Epithelial cell of esophagus (primary cell): Measurements from ENCODE around the gene MYRIP.

Source experiments
- DNase-seq: peaks from one replicate; pipeline ENCODE4 v3.0.0; 2010; ENCODE audit warnings: low read depth
- H3K4me3 ChIP-seq: 2 replicates; pipeline ENCODE4 v1.5.1; 2011; ENCODE audit warnings: mild to moderate bottlenecking, low read length, control low read depth
- TF ChIP-seq, protein P1 (sequence below): IDR thresholded peaks from 2 replicates; pipeline ENCODE4 v1.5.1; 2011; ENCODE audit warnings: low read depth, mild to moderate bottlenecking, low read length, control low read depth, inconsistent platforms; ENCODE audit not compliant: insufficient read depth; ENCODE audit errors: missing control alignments

Gene MYRIP

DNA sequence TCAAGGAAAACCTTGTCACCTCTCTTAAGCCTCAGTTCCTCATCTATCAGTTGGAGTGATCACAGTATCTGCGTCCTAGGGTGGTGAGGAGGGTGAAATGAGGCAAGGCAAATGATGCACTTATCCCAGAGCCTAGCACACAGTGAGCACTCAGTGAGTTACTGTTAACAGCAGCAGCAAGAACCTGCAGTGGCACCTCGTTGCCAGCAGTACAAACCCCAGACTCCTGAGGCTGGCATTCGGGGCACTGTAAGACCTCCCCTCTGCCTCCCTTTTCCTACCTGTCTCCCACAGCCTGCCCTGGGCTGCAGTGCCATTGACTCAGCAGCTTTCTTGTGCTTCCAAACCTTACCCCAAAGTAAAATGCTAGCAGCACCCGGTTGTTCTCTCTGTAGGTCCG lies 417.2 kb downstream of the MYRIP start:
- no peak for DNase-seq
- H3K4me3 ChIP-seq: no peak overlapping the region
- TF ChIP-seq, protein P1, sequence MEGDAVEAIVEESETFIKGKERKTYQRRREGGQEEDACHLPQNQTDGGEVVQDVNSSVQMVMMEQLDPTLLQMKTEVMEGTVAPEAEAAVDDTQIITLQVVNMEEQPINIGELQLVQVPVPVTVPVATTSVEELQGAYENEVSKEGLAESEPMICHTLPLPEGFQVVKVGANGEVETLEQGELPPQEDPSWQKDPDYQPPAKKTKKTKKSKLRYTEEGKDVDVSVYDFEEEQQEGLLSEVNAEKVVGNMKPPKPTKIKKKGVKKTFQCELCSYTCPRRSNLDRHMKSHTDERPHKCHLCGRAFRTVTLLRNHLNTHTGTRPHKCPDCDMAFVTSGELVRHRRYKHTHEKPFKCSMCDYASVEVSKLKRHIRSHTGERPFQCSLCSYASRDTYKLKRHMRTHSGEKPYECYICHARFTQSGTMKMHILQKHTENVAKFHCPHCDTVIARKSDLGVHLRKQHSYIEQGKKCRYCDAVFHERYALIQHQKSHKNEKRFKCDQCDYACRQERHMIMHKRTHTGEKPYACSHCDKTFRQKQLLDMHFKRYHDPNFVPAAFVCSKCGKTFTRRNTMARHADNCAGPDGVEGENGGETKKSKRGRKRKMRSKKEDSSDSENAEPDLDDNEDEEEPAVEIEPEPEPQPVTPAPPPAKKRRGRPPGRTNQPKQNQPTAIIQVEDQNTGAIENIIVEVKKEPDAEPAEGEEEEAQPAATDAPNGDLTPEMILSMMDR: no peak

GRCh38 chr3:40228792-40229350 lies 419.5 kb downstream of the MYRIP start:
- no peak for DNase-seq
- TF ChIP-seq, protein P1: no peak
- no peak overlapping the region for H3K4me3 ChIP-seq

GRCh38 chr3:40229386-40229785 lies 420.0 kb downstream of the MYRIP start:
- TF ChIP-seq, protein P1: no peak
- H3K4me3 ChIP-seq: no peak overlapping the region
- no peak for DNase-seq

DNA sequence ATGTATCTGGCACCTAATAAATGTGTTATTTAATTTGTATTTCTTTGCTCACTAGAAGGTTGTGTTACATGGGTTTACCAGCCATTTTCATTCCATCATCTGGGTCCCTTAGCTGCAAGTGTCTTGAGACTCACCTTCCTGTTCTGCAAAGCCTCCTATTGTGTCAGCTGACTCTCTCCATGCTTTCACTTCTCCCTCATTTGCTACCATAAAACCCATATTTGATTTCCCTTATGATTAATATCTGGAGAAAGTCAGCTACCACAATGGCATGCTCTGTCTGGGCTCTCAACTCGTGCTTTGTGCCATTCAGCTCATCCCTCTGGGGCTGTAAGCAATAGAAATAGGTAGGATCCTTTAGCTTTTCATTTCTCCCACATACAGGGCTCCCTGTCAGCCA lies 420.6 kb downstream of the MYRIP start:
- no peak overlapping the region for H3K4me3 ChIP-seq
- DNase-seq: no peak
- TF ChIP-seq, protein P1: no peak

DNA sequence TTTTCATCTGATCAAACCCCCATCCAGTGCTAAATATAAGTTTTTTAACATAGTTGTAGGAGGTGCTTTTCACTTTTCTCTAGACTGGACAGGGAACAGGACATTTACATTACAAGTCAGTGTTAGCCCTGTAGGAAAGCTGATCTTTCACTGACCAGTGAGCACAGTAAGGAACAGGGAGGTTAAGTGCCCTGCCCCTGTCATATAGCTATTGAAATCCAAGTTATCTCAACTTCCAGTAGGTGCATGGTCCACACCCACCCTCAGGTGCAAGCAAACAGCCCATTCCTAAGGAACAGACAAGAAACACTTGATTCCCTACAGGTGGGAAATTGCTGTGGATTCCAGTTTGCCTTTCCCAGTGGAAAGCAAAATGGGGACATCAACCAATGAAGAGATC lies 421.0 kb downstream of the MYRIP start:
- TF ChIP-seq, protein P1: no peak
- no peak for DNase-seq
- H3K4me3 ChIP-seq: no peak overlapping the region

DNA sequence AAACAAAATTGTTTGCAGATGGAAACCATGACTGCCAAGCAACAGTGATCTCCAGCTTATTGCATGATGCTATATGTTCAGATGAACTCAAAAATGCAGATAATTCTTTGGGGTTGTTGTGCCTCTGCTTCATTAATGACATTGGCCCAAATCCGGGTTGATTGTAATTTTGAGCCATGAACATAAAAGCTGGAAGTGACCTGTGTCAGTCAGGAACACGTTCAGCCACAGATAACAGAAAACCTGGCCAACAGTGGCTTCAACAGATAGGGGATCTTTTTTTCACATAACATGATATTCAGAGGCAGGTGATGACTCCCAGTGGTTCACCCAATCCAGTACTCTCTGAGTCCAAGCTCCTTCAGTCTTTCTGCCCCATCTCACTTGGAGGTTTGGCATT lies 423.2 kb downstream of the MYRIP start:
- TF ChIP-seq, protein P1: no peak
- H3K4me3 ChIP-seq: no peak overlapping the region
- no peak for DNase-seq

DNA sequence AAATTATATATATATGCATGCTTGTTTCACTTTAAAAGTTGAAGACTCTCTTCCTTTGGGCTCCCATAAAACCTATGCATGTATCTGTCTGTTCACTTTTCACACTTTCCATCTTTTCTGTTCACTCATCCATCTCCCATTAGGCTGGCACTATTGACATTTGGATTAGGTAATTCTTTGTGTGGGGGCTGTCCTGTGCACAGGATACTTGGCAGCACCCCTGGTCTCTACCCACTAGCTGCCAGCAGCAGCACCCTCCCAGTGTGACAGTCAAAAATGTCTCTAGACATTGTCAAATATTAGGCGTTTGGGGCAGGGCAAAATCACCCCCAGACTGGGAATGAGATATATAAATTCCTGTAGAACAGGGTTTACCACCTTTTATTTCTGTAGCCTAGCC lies 427.8 kb downstream of the MYRIP start:
- TF ChIP-seq, protein P1: no peak
- no peak for DNase-seq
- H3K4me3 ChIP-seq: no peak overlapping the region
